ENCODE results near the gene TBC1D12.

Gene TBC1D12

GRCh38 chr10:94398762-94399161 lies 3.6 kb upstream of the TBC1D12 start:
- no peaks in the 10 kb centered on the region for H3K4me1 ChIP-seq (ENCODE audit: low read length)
- no peaks in the 10 kb centered on the region for H3K9me3 ChIP-seq (ENCODE audit: insufficient read depth, low read length)
- no peak overlapping the region for H2AFZ ChIP-seq (ENCODE audit: low read depth, low read length)
- H3K27ac ChIP-seq (ENCODE audit: low read length): no peak overlapping the region
- no peak overlapping the region for H3K9ac ChIP-seq (ENCODE audit: low read length)
- peaks cover 12% of the 10 kb centered on the region for H3K79me2 ChIP-seq (ENCODE audit: low read length)
- H3K36me3 ChIP-seq (replicated peaks; ENCODE audit: low read depth, low read length): no peaks in the 10 kb centered on the region
- no peak overlapping the region for H3K4me3 ChIP-seq (ENCODE audit: low read length)
- H4K20me1 ChIP-seq (ENCODE audit: insufficient read depth, low read length): no peaks in the 10 kb centered on the region
- H3K4me2 ChIP-seq (ENCODE audit: low read length): no peak overlapping the region
- H3K27me3 ChIP-seq (ENCODE audit: low read depth, low read length): no peaks in the 10 kb centered on the region
- TF ChIP-seq EZH2phosphoT487 (IDR thresholded peaks at IDR 0.05; ENCODE audit: low read depth): no peak
- no peak for TF ChIP-seq CTCF (IDR thresholded peaks at IDR 0.05; ENCODE audit: low read depth, low read length)

GRCh38 chr10:94402843-94403379 lies 570 bp downstream of the TBC1D12 start:
- H2AFZ ChIP-seq (ENCODE audit: low read depth, low read length): no peak overlapping the region; the same call in none of the 2 replicates
- H3K27ac ChIP-seq (ENCODE audit: low read length): peak overlapping the region; percentile 81
- H3K4me2 ChIP-seq (ENCODE audit: low read length): peak overlapping the region; percentile 88
- H4K20me1 ChIP-seq (ENCODE audit: insufficient read depth, low read length): peaks cover 11% of the 10 kb centered on the region
- TF ChIP-seq CTCF (IDR thresholded peaks at IDR 0.05; ENCODE audit: low read depth, low read length): no peak
- no peak for TF ChIP-seq EZH2phosphoT487 (IDR thresholded peaks at IDR 0.05; ENCODE audit: low read depth)
- peaks cover 54% of the 10 kb centered on the region for H3K79me2 ChIP-seq (ENCODE audit: low read length)
- no peaks in the 10 kb centered on the region for H3K9me3 ChIP-seq (ENCODE audit: insufficient read depth, low read length)
- H3K27me3 ChIP-seq (ENCODE audit: low read depth, low read length): no peaks in the 10 kb centered on the region
- H3K4me3 ChIP-seq (ENCODE audit: low read length): peak overlapping the region; percentile 99
- peak overlapping the region; percentile 92 for H3K9ac ChIP-seq (ENCODE audit: low read length)
- H3K4me1 ChIP-seq (ENCODE audit: low read length): peaks cover 11% of the 10 kb centered on the region
- H3K36me3 ChIP-seq (replicated peaks; ENCODE audit: low read depth, low read length): no peaks in the 10 kb centered on the region

- Histone ChIP-seq H3K36me3 (replicated peaks; ENCODE audit: low read depth, low read length) (no peaks in the 10 kb centered on the region), H2AFZ (ENCODE audit: low read depth, low read length) (peak overlapping the region; percentile 46; the same call in 1 of the 2 replicates)
These were observed 1.3 kb downstream of the TBC1D12 start for GRCh38 chr10:94403380-94404213.

More at GRCh38 chr10:94403380-94404213, 1.3 kb downstream of the TBC1D12 start:
- Histone ChIP-seq H3K4me2 (ENCODE audit: low read length) (peak overlapping the region; percentile 88), H3K9ac (ENCODE audit: low read length) (peak overlapping the region; percentile 92), H3K79me2 (ENCODE audit: low read length) (peaks cover 61% of the 10 kb centered on the region), H3K27me3 (ENCODE audit: low read depth, low read length) (no peaks in the 10 kb centered on the region), H3K4me1 (ENCODE audit: low read length) (peaks cover 12% of the 10 kb centered on the region), H3K27ac (ENCODE audit: low read length) (peak overlapping the region; percentile 81), H3K9me3 (ENCODE audit: insufficient read depth, low read length) (no peaks in the 10 kb centered on the region), H3K4me3 (ENCODE audit: low read length) (peak overlapping the region; percentile 99), H4K20me1 (ENCODE audit: insufficient read depth, low read length) (peaks cover 11% of the 10 kb centered on the region)
- TF ChIP-seq EZH2phosphoT487 (IDR thresholded peaks at IDR 0.05; ENCODE audit: low read depth): no peak
- no peak for TF ChIP-seq CTCF (IDR thresholded peaks at IDR 0.05; ENCODE audit: low read depth, low read length)
